Hindlimb muscle (tissue), 1 donor: ENCODE measurements around the gene STK32B. TPM values are rescaled to one million over a fixed set of nuclear protein-coding genes. Genes with fewer than 3 reads are reported as not detected.
"Not testable (repeated sequence)": the region's sequence is repeated elsewhere in the genome, so short reads cannot be mapped to it uniquely, and the experiment has no call there.

Source experiments
- DNase-seq: peaks from one replicate; pipeline ENCODE4 v3.0.0-alpha.2; 2013
- polyA plus RNA-seq: library from polyadenylated mRNA; unstranded; fragments of 120-200 nt; gene quantifications from one replicate; pipeline ENCODE4 v1.2.1, GENCODE V29; 2013; ENCODE audit not compliant: insufficient read length

The STK32B gene
- polyA plus RNA-seq, 1 donor = 6.6 TPM

DNA sequence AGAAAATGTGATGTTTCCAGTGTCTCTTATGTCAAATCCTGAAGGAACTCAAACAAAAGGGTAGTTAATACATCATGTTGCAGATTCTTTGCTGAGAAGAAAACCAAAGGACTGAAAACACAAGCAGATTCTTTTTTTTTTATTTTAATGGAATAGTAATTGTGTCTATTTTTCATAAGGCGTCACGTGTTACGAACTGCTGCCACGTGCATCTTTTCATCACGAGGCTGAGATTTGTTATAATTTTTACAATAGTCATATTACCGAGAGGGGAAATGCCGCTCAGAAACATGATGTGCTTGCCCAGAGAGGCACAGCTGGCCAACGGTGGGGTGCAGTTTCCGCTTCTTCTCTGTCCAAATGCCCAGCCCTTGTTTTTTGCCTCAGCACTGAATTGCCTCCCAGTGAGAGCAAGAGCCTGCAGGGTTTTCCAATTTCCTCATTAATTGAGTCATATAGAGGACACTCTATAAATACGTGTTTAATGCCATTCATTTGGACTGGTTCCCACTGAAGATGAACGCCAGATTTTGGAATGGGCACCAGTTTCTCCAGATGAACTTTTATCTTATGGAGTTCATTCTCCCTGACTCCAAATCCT, 225.3 kb downstream of the STK32B start:
- DNase-seq = no peak

- no peak for DNase-seq
Measured at GRCh38 chr4:5277079-5277478, 225.8 kb downstream of the STK32B start.

DNA sequence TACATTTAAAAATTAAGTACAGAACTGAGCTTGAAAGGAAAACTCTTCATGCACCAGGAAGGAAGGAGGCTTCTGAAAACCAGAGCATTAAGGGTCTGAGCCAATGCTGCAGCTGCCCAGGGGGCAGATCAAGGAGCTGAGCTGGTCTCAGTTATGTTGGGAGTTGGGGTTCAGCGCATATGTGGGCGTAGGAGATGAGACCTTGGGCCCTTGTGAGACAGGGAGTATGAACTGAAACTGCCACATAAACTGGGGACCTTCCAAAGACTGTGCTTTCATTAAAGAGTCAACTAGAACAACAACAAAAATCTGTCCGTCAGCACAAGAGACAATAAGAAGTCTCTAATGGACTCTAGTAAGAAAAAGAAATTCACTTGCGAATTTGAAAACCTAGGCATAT, 226.9 kb downstream of the STK32B start:
- no peak for DNase-seq

DNA sequence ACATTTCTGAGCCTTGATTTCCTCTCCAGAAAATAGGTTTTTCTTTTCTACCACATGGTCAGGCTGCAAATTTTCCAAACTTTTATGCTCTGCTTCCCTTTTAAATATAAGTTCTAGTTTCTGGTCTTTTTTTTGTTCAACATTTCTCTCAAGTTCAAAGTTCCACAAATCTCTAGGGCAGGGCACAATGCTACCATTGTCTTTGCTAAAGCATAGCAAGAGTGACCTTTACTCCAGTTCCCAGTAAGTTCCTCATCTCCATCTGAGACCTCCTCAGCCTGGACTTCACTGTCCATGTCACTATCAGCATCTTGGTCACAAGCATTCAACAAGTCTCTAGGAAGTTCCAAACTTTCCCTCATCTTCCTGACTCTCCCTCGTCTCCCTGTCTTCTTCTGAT, 228.8 kb downstream of the STK32B start:
- DNase-seq = not testable (repeated sequence)

DNA sequence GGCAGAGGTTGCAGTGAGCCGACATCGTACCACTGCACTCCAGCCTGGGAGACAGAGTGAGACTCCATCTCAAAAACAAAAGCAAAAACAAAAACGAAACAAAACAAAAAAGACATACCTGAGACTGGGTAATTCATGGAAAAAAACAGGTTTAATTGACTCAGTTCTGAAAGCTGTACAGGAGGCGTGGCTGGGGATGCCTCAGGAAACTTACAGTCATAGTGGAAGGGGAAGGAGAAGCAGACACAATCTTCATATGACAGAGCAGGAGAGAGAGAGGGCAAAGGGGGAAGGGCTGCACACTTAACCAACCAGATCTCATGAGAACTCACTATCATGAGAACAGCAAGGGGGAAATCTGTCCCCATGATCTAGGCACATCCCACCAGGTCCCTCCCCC, 229.5 kb downstream of the STK32B start:
- no peak for DNase-seq

DNA sequence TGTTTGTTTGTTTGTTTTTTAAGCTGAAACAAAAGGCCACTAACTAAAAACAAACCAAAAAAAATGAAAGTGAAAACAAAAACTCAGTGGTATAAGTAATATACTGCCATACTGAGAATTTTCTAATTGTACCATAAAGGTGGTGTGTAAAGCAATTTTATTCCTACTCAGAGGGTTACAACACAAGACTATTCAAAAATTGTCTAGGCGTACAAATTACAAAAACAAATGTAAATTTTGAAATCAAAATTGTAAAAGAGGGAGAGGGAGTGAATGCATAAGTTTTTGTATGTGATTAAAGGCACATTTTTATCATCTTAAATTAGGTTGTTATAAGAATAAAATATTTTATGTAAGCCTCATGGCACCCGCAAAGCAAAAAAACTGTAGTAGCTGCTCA, 232.6 kb downstream of the STK32B start:
- no peak for DNase-seq

DNA sequence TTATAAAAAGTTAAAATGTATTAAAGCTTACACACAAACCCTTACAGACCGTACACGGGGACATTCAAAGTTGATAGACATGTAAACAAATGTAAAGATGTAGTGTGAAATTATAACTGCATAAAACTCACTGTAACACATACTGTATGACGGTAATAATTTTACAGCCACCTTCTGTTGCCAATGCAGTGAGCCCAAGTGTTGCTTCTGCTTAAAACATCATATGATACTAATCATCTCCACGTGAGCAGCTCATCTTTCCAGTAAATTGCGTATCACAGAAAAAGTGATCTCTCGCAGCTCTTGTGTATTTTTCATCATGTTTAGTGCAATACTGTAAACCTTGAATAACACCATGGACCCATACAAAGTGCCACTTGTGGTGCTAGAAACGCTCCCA, 233.2 kb downstream of the STK32B start:
- no peak for DNase-seq

DNA sequence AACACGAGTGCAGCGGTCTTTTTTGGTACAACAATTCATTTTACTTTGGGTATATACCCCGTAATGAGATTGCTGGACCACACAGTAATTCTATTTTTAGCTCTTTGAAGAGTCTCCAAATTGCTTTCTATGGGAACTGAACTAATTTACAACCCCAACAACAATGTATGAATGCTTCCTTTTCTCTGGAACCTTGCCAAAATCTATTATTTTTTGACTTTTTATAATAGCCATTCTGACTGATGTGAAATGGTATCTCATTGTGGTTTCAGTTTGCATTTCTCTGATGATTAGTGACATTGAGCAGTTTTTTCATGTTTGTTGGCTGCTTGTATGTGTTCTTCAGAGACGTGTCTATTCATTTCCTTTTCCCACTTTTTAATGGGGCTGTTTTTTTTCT, 240.8 kb downstream of the STK32B start:
- no peak for DNase-seq

GRCh38 chr4:5298000-5298787, 246.9 kb downstream of the STK32B start:
- DNase-seq = not testable (repeated sequence)

DNA sequence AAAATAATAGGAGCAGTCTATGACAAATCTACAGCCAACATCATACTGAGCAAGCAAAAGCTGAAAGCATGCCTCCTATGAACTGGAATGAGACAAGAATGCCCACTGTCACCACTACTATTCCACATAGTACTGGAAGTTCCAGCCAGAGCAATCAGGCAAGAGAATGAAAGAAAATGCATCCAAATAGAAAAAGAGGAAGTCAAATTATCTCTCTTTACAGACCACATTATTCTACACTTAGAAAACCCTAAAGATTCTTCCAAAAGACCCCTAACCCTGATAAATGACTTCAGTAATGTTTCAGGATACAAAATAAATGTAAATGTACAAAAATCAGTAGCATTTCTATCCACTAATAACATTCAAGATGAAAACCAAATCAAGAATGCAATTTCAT, 249.0 kb downstream of the STK32B start:
- DNase-seq = no peak

DNA sequence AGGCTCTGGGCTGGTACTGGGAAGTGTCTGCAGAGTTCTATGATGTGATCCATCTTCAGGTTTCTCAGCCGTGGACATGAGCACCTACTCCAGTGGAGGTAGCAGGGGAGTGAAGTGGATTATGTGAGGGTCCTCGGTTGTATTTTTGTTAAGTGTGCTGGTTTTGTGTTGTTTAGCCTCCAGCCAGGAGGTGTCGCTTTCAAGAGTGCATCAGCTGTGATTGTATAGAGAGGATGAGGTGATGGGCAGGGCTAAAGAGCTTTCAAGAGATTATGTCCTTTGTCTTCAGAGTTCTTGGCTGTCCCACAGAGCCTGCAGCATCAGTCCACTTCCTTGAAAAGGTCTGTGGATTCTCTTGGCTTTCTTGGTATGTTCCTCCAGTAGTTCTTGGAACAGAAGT, 256.6 kb downstream of the STK32B start:
- DNase-seq = no peak

DNA sequence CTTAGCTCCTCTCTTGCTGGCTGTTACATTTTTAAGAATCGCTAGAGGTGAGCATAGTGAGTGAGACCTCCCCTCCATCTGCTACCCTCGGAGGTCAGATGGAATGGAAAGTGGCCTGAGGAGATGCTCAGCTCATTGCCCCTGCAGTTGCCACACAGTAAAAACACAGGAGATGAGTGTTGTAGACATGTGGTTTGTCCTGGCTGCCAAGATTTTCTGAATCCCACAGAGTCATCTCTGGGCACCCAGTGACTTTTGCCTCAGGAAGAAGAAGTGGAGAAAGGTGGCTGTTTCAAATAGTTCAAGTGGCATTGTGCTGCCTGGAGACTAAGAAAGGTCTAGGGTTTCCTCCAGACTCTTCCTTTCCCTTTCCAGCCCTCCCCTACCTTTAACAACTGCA, 271.0 kb downstream of the STK32B start:
- DNase-seq = no peak

GRCh38 chr4:5330339-5330989, 279.2 kb downstream of the STK32B start:
- DNase-seq = no peak

DNA sequence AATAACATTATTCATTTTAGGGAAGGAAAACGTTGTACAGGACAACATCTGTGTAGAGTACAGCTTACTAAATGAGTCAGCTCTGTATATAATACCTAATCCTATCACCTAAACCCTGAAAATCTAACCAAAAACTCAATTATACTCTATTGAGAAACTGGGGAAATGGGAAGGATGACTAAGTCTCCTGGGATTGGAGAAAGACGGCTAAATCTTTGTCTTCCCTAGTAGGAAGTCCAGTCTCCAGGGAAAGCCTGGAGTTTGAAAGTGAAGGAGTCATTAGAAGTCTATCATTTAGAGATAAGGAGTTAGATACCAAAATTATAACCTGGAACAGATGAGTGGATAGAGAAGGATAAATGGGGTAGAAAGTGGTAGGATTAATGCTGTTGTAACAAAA, 286.5 kb downstream of the STK32B start:
- DNase-seq = no peak

- no peak for DNase-seq
Measured at GRCh38 chr4:5338531-5338930, 287.3 kb downstream of the STK32B start.

GRCh38 chr4:5340991-5341451, 289.7 kb downstream of the STK32B start:
- DNase-seq = no peak

GRCh38 chr4:5341526-5341925, 290.2 kb downstream of the STK32B start:
- DNase-seq = no peak

DNA sequence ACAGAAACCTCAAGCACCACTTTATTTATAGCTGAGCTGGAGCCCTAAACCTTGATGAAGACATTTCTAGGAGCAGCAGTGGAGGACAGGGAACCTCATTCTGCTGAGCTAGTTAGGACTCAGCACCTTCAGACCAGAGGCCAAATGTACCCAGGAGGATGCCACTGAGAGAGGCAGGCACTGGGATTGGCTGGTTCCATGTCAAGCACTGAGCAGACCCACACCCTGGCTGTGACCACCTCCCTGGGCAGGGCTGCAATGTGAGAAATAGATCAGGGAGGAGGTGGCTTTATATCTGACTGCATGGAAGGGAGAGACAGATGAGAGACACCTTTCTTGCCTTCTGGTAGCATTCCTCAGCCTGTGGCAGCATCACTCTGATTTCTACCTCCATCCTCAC, 304.6 kb downstream of the STK32B start:
- DNase-seq = no peak

DNA sequence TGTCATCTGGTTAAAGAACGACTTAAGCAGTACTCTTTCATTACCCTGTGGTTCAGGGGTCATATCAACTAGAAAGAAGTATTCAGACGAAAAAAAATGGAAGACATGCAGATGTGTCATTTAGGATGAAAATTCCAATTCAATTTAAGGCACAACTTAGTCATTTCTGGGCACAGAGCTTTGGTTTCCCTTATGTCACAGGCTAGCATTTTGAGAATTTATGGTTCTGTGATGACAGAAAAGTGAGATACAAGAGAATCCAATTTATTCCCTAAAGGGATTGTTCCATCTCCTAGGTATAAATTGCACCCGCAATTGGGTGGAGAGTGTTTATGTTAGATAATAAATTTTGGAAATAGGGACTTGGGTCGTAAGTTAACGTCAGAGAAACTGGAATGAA, 306.6 kb downstream of the STK32B start:
- DNase-seq = no peak

- no peak for DNase-seq
Measured at GRCh38 chr4:5361968-5362367, 310.7 kb downstream of the STK32B start.

DNA sequence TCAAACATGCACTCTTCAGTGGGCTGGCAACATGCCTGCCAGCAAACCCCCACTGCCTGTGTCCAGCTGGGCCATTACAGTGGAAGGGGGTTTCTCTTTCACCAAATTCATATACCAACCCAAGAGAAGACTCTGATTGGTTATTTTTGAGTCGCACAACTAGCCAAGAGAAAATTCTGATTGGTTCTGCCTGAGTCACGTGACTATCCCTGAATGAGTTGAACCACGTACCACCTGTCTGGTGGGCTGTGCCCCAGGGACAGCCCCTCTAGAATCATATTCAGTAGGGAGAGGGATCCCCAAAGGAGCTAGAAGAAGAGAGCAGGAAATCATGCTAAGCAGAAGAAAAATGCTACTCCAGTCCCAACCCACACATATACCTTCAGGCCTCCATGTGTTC, 313.1 kb downstream of the STK32B start:
- DNase-seq = no peak

GRCh38 chr4:5365071-5366008, 314.1 kb downstream of the STK32B start:
- no peak for DNase-seq

- no peak for DNase-seq
Measured at GRCh38 chr4:5366009-5366386, 314.7 kb downstream of the STK32B start.
